Stimulated activated naive CD8-positive, alpha-beta T cell treated with anti-CD3 and anti-CD28 coated beads, Interleukin-15, amount 100 ng/mL, for 72 hours (primary cell): ENCODE measurements around the gene ACYP2.

Experiments
- ATAC-seq: fragments of 150-1000 bp; cut with Tn5 transposase; 2 replicates; pipeline ENCODE4 v1.10.0; 2021; ENCODE audit warnings: mild to moderate bottlenecking, moderate library complexity
- DNase-seq, 2 donors: peaks; one replicate each; pipeline ENCODE4 v3.0.0; 2021 to 2022
- H3K27ac Mint-ChIP-seq, 2 donors: one replicate each; pipeline ENCODE4 v1.8.0; 2022; ENCODE audit warnings: mild to moderate bottlenecking in 2 of 2, mixed read lengths in 2 of 2, moderate library complexity in 2 of 2
- H3K27me3 Mint-ChIP-seq: one replicate; pipeline ENCODE4 v1.8.0; 2022; ENCODE audit warnings: mixed read lengths
- H3K4me1 Mint-ChIP-seq: one replicate; pipeline ENCODE4 v1.8.0; 2022; ENCODE audit warnings: mild to moderate bottlenecking, mixed read lengths
- H3K4me3 Mint-ChIP-seq, 2 donors: one replicate each; pipeline ENCODE4 v1.8.0; 2022; ENCODE audit warnings: mild to moderate bottlenecking in 2 of 2, mixed read lengths in 2 of 2, moderate library complexity in 1 of 2
- H3K9me3 Mint-ChIP-seq, 2 donors: one replicate each; pipeline ENCODE4 v1.8.0; 2022; ENCODE audit warnings: mixed read lengths in 2 of 2

ACYP2 gene

DNA sequence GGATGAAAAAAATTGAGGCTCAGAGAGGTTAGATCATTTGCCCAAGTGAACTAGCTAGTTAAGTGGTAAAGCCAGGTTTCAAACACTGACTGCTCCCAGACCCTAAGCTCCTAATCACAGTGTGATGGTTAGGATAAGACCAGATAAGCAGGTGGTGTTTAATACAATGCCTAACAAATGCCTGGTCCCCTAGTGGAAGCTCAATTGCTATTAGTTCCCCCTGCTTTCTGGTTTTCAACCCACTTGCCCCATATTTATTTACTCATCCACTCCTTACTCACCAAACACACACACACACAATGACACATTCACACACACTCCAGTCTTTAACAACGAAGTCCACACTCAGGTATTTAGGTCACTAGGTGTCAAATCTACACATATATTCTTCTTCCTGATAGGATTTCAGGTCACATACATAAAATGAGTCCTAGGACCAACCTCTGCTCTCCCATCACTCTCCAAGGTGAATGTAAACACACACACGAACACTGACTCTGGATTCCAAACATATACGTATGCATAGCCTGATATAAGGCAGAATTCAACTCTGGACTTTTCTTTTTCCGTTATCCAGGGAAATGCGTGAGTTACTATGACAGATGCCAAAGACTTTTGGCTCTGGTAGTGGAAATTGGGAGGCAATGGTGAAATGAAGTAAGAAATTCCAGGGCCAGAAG lies 214.2 kb downstream of the ACYP2 start:
- ATAC-seq: no peak
- peak overlapping the region; percentile 92 to 95 for H3K4me3 Mint-ChIP-seq
- H3K27me3 Mint-ChIP-seq: peaks cover 40% of the 10 kb centered on the region
- peaks cover 16% of the 10 kb centered on the region for H3K4me1 Mint-ChIP-seq
- H3K9me3 Mint-ChIP-seq: peaks cover 3 to 14% of the 10 kb centered on the region in 2 donors
- no peak for DNase-seq
- H3K27ac Mint-ChIP-seq: peak overlapping the region in 1 of 2 donors; percentile 82

DNA sequence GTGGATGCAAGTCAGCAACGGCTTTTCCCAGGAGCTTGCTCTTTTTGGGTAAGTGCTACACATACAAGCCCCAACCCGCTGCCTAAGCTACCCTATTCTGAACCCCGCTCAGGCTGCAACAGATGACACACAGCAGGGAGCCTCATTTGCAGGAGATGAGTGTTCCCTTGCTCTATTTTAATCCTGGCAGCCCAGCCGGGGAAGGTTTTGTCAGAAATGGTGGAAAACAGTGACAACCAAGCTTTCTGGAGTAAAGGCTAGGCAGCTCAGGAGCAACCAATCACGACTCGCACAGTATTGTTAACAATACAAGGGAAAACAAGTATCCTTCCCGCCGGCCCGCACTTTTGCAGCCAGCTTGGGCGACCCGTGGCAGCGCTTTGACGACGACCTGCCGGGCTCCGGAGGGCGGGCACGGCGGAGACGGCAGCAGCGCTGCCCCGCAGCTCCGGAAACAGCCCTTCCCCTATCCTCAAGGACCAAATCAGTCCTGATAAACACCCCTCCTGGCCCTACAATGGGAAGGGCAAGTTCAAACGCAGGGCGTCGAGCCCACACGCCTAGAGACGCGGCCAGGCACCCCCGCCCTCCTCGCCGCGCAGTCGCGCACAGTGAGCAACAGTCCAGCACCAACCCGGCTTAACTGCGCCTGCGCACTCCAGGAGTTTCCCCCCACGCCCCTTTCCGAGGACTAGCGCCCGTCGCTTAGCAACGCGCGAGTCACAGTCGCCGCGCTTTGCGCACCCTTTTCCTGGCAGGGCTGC lies 214.9 kb downstream of the ACYP2 start:
- ATAC-seq: peak; percentile 97
- Mint-ChIP-seq H3K9me3 (peaks cover 0 to 7% of the 10 kb centered on the region in 2 donors), H3K27me3 (peaks cover 40% of the 10 kb centered on the region), H3K4me1 (peaks cover 16% of the 10 kb centered on the region), H3K27ac (peak overlapping the region; percentile 74 to 88), H3K4me3 (peak overlapping the region; percentile 92 to 95)
- peak; percentile 83 to 88 for DNase-seq

DNA sequence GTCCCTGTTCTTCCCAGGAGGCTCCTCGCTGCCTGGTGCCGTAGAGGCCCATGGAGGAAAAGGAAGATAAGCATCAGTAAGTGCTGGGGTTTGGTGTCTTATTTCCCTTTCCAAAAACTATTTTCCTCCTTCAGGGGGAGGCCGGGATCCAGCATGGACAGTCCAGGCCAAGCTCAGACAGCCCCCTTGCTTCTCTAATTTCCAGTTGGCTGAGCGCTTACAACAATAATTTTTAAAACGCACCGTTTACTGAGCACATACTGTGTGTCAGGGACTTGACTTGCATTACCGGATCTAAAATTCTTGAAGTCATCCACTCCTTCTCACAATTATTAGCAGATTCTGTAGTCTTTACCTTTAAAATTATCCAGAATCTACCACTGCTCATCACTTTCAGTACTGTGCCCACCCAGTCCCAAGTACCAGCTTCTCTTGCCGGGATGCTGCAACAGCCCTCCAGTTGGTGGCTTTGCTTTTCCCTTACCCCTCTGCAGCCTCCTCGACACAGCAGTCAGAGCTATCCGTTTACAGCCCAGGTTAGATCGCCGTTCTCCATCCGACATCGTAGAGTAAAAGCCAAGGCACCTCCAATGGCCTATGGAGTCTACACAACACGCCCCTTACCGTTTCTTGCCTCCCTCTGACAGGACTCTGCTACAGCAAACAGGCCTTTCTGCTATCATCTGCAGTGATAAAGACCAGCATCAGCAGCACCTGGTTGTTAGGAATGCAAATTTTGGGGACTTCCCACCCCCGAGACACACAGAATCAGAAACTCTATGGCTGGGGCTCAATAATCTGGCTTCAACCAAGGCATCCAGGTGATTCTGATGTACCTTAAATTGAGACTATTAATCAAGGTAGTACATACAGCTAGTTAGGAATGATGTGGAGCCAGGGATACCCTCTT lies 215.8 kb downstream of the ACYP2 start:
- peak in 1 of 2 donors; percentile 7 for DNase-seq
- peaks cover 16% of the 10 kb centered on the region for H3K4me1 Mint-ChIP-seq
- ATAC-seq: peak; percentile 29
- H3K4me3 Mint-ChIP-seq: peak overlapping the region; percentile 92 to 95
- peaks cover 40% of the 10 kb centered on the region for H3K27me3 Mint-ChIP-seq
- H3K9me3 Mint-ChIP-seq: no peaks in the 10 kb centered on the region
- peak overlapping the region in 1 of 2 donors; percentile 88 for H3K27ac Mint-ChIP-seq

DNA sequence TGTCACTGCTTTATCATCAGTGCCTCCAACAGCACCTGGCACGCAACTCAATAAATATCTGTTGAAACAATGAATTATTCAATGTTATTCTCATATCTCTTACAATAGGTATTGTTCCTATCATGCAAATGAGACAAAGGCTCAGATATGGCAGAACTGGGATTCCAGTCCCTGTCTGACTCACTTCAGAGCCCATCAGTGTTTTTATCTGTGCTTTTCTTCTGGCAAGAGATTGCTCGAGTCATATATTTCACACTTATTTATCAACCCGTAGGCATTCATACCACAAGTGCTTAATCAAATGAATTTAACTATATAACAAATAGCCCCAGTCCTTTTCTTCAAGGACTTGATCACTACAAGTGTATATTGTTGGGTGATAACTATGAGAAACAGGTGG lies 217.0 kb downstream of the ACYP2 start:
- no peaks in the 10 kb centered on the region for H3K9me3 Mint-ChIP-seq
- H3K27ac Mint-ChIP-seq: peak overlapping the region in 1 of 2 donors; percentile 27
- no peak for DNase-seq
- no peak overlapping the region for H3K4me3 Mint-ChIP-seq
- H3K27me3 Mint-ChIP-seq: peaks cover 40% of the 10 kb centered on the region
- no peak for ATAC-seq
- H3K4me1 Mint-ChIP-seq: peaks cover 16% of the 10 kb centered on the region

DNA sequence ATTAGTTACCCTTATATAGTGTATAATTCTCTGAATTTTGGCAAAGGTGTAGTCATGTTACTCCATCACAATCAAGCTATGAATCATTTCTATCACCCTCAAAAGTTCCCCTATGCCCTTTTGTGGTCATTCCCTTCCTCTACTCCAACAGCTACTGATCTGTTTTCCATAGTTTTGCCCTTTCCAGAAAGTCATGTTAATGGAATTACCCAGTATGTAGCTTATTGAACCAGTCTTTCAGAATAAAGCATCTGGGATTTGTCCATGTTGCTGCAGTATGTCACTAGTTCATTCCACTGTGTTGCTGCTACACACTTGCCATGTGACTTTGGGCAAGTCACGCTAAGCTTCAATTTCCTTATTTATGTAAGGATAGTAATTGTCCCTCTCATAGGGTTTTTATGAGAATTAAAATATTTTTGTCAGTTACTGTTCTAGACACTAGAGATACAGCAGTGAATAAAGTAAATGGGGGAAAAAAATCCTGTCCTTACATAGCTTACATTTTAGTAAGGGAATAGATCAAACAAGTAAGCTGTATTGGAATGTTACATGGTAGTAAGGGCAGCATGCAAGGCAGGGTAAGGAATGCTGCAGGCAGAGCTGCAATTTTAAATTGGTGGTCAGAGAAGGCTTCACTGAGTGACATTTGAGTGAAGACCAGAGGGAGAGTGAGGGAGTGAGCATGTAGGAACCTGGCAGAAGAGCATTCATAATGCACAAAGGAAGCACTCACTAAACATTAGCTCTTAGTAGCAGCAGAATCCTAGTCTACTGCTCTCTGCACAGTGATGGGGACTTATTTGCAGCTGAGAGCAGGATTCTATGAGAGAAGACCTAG lies 220.9 kb downstream of the ACYP2 start:
- Mint-ChIP-seq H3K9me3 (no peaks in the 10 kb centered on the region), H3K27ac (no peak overlapping the region), H3K27me3 (peaks cover 23% of the 10 kb centered on the region), H3K4me3 (no peak overlapping the region), H3K4me1 (peaks cover 2% of the 10 kb centered on the region)
- DNase-seq (no peak), ATAC-seq (no peak)

DNA sequence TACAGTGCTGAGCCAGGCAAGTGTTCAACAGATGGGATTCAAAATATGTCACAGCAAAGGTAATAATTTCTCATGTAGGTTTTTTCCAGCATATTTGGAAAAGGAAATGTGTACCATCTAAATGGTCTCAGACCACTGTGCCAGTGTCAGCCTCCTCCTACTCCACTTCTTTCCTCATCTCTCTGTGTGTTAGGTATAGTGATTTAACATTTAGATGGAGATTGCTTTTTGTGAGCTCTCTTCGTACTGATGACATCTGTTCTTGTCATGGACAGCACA lies 221.5 kb downstream of the ACYP2 start:
- H3K4me3 Mint-ChIP-seq: no peak overlapping the region
- H3K4me1 Mint-ChIP-seq: no peaks in the 10 kb centered on the region
- no peak for ATAC-seq
- no peak overlapping the region for H3K27ac Mint-ChIP-seq
- DNase-seq: no peak
- no peaks in the 10 kb centered on the region for H3K9me3 Mint-ChIP-seq
- H3K27me3 Mint-ChIP-seq: peaks cover 23% of the 10 kb centered on the region

DNA sequence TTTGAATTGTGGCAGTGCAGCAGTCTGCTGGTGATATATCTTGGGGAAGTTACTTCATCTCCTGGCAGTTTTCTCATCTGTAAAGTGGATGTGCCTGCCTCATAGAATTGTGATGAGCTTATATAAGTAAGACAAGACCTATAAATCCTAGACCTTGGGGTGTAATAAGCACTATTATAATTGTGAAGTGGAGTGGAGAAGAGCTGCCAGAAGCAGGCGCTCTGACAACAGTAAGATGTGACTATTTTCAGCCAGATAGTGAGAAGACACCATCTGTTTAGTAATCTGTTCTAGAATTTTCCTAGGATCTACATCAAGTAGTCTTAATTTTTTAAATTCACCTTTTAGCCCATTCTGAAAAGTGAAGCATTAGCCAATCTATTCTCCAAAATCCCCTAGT lies 226.2 kb downstream of the ACYP2 start:
- no peak for DNase-seq
- Mint-ChIP-seq H3K27ac (no peak overlapping the region), H3K4me3 (no peak overlapping the region), H3K27me3 (peaks cover 24% of the 10 kb centered on the region), H3K4me1 (no peaks in the 10 kb centered on the region), H3K9me3 (no peaks in the 10 kb centered on the region)
- no peak for ATAC-seq

DNA sequence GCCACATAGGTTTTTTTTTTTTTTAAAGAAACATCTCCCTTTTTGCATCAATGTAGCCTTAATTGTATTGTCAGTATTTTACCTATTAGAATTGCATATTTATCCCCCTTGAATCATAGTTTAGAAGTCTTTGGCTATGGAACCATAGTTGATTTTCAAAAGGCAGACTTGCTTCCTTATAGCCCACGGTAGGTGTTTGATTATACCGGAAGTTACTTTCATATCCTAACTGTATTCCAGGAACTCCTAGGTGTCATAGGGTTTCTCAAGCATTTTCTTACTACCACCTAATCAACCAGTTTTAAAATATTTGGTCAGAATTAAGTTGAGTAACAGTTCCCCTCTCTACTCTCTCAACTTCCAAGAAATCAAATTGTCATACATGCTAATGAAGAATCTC lies 227.2 kb downstream of the ACYP2 start:
- DNase-seq (no peak), ATAC-seq (no peak)
- peaks cover 24% of the 10 kb centered on the region for H3K27me3 Mint-ChIP-seq
- no peaks in the 10 kb centered on the region for H3K9me3 Mint-ChIP-seq
- H3K4me1 Mint-ChIP-seq: no peaks in the 10 kb centered on the region
- no peak overlapping the region for H3K27ac Mint-ChIP-seq
- H3K4me3 Mint-ChIP-seq: no peak overlapping the region

DNA sequence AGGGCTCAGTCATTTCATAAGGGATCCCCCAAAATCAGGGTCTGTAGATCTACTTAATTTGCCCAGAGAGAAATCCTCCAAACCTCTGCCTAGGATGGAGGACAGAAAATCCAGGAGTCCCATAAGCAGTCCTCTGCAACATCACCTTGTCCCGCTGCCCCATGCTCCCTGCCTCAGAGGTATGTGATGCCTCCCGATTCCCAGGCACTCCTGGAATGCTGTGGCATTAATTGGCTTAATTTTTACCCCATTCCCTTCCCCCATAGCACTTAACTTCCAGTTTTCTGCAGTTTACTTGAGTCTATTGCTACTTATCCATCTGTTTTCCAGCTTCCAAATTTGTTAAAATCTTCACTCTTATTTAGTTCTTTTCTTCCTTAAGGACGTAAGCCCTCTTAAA lies 232.2 kb downstream of the ACYP2 start:
- H3K27ac Mint-ChIP-seq: peak overlapping the region in 1 of 2 donors; percentile 54
- ATAC-seq (no peak), DNase-seq (no peak)
- H3K4me1 Mint-ChIP-seq: no peaks in the 10 kb centered on the region
- H3K9me3 Mint-ChIP-seq: no peaks in the 10 kb centered on the region
- no peak overlapping the region for H3K4me3 Mint-ChIP-seq
- peaks cover 12% of the 10 kb centered on the region for H3K27me3 Mint-ChIP-seq

DNA sequence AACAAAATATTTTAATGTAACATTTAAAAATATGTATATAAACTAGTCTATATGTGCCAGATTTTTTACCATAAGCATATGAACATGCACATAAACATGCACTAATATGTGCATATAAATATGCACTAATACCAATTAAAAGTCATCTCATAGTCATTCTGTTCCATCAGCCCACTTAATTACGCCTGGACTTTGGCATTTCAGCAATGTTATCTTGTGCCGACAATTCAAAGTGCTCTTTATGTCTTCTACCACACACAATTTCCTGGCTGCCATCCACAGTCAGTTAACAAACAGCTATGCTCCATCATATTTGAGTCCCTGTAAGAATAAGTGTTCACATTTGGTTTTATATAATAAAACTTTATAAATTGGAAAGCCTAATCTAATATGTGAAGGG lies 233.2 kb downstream of the ACYP2 start:
- DNase-seq (no peak), ATAC-seq (no peak)
- Mint-ChIP-seq H3K27ac (no peak overlapping the region), H3K9me3 (no peaks in the 10 kb centered on the region), H3K4me1 (no peaks in the 10 kb centered on the region), H3K27me3 (peaks cover 8% of the 10 kb centered on the region), H3K4me3 (no peak overlapping the region)

DNA sequence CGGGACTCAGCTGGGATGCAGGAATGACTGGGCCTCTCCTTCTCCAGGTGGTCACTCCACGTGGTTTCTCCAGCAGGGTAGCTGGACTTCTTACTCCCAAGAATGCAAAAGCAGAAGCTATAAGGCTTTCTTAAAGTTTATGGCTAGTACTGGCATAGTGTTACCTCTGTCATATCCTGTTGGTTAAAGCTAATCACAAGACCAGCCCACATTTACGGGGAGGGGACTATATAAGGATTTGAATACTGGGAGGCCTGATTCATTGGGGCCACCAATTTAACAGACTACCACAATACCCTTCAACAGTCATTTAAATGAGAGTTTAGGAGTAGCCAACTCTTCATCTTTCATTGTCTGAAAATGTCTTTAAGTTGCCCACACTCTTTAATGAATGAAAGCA lies 235.0 kb downstream of the ACYP2 start:
- H3K27me3 Mint-ChIP-seq: no peaks in the 10 kb centered on the region
- ATAC-seq (no peak), DNase-seq (no peak)
- H3K4me3 Mint-ChIP-seq: no peak overlapping the region
- H3K9me3 Mint-ChIP-seq: no peaks in the 10 kb centered on the region
- H3K4me1 Mint-ChIP-seq: no peaks in the 10 kb centered on the region
- H3K27ac Mint-ChIP-seq: no peak overlapping the region

DNA sequence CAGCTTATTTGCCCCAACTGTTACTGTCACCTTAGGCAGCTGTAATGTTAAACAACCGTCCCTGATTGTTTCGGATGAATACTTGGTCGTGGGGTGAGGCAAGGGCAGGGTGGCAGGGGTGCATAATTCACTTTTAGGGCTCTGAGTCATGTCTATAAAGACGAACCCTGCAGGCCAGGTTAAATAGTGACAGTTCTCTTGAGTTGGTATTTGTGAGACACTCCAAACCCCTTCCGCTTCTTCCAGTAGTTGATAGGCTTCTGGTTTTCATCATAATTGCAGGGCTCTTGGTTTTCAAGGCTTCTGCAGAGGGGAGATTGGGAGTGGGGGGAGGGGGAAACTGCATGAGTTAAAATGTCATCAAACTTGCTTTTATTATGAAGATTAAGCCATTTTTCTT lies 237.8 kb downstream of the ACYP2 start:
- no peak overlapping the region for H3K27ac Mint-ChIP-seq
- no peak overlapping the region for H3K4me3 Mint-ChIP-seq
- no peak for ATAC-seq
- no peaks in the 10 kb centered on the region for H3K4me1 Mint-ChIP-seq
- no peaks in the 10 kb centered on the region for H3K9me3 Mint-ChIP-seq
- DNase-seq: no peak
- peaks cover 7% of the 10 kb centered on the region for H3K27me3 Mint-ChIP-seq
